GM19043 (cell line): ENCODE results near the gene HS3ST4.

Experiments used
- ATAC-seq: cut with Tn5 transposase; IDR thresholded peaks from one replicate; pipeline ENCODE4 v1.9.1; 2021; ENCODE audit warnings: low read depth; ENCODE audit not compliant: unreplicated experiment

The HS3ST4 gene

DNA sequence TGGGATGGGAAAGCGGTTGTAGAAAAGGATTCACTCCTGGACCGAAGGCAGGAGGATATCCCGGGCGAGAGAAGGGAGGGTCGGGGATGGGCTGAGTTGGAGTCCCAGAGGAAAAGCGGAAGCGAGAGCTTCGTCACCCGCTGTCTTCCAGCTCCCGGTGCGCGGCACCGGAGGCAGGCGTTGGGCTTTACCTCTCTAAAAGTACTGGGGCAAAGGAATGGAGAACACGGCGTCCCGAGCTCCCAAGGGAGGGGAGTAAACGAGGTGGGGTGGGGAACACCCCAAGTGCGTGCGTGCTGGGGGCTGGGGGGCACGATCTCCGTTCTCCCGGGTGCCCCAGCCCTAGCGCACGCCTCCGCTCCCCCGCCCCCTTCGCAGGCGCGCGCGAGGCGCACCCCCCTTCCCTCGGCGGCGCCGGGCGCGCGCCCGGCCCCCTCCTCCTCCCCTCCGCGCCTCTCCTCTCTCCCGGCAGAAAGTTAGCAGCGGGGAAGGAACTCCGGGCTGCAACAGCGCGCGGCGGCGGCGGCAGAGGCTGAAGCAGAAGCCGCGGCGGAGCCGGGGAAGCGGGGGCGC lies at the start of gene HS3ST4:
Gene HS3ST4 (plus strand): TSS at position 441 of the 573 bp plus-strand sequence.
- no peak for ATAC-seq

DNA sequence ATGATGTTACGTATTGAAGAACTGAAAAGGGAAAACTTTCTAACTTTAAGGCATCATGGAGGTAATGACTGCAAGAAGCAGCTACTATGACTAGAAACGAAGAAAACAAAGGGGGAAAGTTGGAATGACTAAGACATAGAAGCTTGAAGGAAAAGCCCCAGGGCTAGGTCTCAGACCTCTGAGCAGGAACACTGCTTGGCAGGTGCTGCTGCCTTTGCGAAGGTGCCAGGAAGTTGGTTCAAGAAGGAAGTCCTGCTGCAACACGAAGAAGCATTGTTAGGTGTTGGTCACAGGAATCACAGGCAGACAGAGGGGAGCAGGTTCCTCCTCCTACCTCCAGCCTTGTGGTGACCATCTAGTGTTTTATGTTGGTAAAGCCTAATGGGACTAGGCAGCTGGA lies 48.1 kb upstream of the HS3ST4 start:
- ATAC-seq: no peak

DNA sequence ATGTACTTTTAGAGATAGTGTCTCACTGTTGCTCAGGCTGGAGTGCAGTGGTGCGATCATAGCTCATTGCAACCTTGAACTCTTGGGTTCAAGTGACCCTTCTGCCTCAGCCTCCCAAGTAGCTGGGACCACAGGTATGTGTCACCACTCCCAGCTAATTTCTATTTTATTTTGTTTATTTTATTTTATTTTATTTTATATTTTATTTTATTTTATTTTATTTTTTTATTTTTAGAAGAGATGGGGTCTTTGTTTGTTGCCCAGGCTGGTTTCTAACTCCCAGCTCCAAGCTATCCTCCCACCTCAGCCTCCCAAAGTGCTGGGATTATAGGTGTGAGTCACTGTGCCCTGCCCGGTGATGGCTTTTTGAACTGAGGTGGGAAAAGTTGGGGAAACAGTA lies 35.1 kb upstream of the HS3ST4 start:
- ATAC-seq: no peak

DNA sequence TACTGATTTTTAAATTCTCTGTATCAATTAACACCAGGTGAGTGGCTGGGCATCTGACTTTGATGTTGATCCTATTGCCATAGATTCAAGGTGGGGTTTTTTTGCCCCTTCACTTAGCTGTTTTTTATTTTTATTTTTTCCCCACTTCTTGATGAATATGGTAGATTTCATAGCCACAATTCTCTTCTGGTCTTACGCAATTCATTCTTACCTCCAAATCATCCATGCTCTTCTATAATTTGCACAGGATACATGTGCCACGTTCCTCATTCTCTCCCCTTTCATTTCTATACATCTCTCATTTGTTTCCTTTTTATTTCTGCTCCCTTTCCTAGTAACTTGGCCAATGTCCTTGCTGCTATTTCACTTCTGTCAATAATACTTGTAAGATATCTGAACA lies 14.9 kb upstream of the HS3ST4 start:
- ATAC-seq: no peak

DNA sequence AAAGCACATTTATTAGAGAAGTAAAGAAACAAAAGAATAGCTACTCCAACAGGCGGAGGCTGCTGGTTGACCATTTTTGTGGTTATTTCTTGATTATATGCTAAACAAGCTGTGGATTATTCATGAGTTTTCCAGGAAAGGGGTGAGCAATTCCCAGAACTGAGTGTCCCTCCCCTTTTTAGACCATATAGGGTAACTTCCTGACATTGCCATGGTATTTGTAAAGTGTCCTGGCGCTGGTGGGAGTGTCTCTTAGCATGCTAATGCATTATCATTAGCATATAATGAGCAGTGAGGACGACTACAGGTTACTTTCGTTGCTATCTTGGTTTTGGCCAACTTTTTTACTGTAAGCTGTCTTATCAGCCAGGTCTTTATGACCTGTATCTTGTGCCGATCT lies 12.2 kb upstream of the HS3ST4 start:
- no peak for ATAC-seq

DNA sequence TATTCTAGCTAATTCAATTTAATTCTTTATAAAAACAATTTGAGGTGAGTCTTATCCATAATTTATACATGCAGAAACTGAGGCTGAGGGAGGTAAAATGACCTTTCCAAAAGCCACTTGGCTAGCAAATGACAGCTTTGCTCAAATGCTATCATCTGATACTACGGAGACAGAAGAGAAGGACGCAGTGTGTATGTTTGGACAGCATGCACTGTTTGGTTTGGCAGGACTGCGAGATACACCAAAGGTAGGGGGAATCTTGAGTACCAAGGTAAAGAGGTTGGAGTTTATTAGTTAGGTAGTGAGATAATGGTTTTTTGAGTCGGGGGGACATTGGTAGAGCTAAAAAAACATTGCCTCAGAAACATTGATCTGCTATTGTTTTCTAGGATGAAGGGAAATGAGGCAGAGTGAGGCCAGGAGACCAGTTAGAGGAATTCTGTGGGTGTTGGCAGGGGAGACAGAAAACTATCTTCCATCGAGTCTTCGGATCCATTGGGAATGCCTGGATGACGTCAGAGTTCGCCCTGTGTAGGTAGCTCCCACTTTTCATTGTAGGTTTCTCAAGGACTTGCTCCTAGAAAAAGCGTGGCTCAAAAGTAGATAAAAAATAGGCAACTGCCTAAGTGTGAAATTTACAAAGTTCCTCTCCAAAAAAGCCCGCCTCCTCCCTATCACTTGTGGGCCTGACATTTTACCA lies 2.5 kb upstream of the HS3ST4 start:
- no peak for ATAC-seq

DNA sequence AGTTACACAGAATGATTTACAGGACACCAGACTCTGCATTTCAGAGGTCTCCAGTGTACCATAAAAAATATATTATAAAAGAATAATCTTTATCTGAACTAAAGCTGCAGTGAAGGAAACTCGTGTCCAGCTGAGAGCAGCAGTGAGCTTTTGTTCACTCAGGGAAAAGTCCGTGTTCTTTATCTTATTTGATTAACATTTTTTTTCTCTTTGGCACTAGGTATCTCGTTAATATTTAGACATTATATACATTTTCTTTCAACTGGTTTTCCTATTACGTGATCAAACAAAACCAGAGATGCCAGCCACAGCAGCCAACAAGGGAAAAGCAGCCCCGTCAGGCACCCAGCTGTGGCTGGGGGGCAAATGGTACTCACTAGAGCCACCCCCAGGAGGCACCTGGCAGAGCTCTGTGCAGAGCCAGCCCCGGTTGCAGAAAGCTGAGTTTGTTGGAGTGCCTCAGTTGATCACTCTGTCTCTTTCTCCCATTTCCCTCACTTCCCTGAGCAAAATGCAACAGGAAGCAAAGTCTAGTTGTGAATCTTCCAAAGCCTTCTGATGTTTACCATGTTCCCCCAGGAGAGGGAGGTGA lies 1.1 kb upstream of the HS3ST4 start:
- ATAC-seq: no peak

DNA sequence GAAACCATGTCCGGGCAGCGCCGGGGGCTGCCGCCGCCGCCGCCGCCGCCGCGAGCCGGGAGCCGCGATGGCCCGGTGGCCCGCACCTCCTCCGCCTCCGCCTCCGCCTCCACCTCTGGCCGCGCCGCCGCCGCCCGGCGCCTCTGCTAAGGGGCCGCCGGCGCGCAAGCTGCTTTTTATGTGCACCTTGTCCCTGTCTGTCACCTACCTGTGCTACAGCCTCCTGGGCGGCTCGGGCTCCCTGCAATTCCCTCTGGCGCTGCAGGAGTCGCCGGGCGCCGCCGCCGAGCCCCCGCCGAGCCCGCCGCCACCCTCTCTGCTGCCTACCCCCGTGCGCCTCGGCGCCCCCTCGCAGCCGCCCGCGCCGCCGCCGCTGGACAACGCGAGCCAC lies 587 bp downstream of the HS3ST4 start:
- no peak for ATAC-seq

DNA sequence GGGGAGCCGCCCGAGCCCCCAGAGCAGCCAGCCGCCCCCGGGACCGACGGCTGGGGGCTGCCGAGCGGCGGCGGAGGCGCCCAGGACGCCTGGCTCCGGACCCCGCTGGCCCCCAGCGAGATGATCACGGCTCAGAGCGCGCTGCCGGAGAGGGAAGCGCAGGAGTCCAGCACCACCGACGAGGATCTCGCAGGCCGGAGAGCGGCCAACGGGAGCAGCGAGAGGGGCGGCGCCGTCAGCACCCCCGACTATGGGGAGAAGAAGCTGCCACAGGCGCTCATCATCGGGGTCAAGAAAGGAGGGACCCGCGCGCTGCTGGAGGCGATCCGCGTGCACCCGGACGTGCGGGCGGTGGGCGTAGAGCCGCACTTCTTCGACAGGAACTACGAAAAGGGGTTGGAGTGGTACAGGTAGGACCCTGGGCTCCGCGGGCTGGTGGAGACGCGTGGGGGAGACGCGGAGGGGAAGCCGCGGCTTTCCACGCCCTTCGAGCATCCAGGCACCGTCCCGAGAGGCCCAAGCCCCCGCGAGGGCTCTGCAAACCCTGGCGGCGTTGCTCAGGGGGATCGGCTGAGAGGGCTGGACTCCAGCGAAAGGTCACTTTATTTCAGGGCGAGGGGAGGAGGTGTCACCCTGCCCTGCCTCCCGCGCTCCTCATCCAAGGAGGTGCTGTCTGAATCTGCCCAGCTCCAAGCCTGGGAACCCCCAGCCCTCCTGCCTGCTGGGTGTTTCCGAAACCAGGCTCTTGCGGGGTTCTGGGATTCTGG lies 1.2 kb downstream of the HS3ST4 start:
- no peak for ATAC-seq

DNA sequence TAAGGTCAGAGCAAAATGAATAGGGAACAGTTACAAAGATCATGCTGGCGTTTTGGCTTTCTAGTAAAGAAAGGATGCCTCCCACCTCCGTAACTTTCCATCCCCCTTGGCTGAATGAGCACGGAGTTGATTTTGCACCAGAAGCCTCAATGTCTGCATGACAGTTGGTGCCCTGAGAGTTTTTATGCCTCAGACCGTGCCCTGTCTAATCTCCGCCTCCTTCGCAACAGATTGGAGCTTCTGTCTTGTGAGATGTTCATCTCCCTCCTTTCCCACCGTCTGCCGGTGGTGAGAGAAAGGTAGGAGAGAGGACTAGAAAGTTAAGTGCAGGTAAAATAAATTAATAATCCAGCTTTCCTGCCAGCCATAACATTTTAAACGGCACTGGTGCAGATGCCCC lies 1.9 kb downstream of the HS3ST4 start:
- no peak for ATAC-seq

DNA sequence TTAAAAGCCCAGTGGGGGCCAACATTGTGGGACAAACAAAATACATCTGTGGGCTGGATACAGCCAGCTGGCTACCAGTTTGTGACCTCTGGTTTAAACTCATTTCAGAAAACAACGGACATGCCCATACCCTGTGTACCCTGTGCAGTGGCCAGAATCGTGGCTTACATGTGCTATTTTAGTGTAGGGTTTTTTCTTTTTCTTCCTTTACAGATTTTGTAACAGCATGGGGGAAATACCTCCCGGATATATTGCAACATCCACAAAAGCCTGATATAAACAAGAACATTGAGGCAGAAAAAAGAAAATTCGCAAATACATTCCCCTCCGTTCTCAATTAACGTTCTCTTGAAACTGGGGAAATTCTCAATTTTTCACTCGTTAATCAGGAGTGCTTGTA lies 7.3 kb downstream of the HS3ST4 start:
- ATAC-seq: no peak

DNA sequence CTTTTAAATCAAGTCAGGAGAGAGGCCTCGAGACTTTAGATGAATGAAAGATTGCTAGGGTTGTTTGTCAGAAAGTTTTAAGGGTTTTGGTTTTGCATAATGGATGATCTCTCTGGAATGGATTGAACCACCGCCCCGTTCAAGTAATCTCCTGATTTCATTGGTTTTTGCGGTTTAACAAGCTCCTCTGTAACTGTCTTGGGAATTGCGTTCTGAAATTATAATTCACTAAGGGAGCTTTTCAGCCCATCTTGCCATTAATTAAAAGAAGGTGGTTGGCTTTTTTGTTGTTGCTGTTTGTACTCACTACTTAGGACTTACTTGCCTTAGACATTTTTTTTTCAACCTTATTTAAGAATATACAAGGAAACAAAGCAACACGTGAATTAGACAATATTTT lies 8.8 kb downstream of the HS3ST4 start:
- no peak for ATAC-seq

DNA sequence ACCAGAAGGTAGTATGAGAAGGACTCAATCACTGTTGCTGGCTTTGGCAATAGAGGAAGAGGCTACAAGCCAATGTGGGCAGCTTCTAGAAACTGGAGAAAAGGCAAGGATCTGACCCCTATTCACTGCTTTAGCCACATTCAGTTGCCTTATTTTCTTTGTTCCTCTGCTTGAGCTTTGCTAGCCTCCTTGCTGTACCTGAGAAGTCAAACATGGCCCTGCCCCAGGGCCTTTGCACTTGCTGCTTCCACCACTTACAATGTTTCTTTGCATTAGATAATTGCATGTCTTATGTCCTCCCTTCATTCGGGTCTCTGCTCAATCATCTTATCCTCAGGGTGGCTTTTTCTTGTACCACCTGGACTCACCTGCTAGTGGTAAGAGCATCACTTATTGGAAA lies 15.8 kb downstream of the HS3ST4 start:
- no peak for ATAC-seq

DNA sequence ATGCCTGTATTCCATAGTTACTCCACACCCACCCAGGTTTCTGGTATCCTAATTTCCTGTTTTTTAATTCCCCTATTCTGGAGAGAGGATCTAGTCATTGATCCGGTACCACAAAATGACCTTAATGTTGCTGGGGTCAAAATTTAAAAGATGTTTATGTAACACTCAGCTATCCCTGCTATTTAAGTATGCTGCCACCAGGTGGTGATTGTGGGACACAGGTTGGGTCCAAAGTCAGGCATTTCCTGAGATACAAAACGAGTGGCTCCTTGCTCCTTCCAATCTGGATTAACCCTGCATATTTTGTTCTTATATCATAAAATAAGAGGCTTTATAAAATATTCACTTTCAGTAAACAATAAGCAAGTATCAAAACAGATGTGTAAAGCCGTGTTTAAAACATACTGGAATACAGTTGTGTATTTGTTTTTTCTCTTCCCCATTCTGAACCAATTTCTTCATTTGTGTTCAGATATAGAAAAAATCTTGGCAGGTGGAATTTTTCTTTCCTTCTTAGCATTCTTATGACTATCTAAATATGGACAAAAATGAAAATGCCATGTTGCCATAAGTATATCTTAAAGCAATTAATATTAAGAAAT lies 16.3 kb downstream of the HS3ST4 start:
- no peak for ATAC-seq

DNA sequence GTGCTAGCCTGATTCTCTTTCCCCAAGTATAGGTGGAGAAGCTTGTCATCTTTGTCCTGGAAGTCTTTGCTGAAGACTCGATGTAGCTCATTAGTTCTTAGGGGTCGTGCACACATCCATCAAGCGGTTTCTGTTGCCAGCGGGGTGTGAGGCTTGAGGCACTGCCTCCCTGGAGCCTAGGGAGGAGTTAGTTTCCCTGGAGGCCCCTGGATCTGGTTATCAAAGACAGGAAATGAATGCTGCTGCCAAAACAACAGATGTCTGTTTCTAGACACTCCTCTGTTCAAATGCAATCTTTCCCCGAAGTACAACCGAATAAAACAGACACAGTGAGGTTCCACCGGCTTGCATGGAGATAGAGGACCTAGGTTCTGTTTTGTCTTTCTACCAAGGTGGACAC lies 17.5 kb downstream of the HS3ST4 start:
- no peak for ATAC-seq

DNA sequence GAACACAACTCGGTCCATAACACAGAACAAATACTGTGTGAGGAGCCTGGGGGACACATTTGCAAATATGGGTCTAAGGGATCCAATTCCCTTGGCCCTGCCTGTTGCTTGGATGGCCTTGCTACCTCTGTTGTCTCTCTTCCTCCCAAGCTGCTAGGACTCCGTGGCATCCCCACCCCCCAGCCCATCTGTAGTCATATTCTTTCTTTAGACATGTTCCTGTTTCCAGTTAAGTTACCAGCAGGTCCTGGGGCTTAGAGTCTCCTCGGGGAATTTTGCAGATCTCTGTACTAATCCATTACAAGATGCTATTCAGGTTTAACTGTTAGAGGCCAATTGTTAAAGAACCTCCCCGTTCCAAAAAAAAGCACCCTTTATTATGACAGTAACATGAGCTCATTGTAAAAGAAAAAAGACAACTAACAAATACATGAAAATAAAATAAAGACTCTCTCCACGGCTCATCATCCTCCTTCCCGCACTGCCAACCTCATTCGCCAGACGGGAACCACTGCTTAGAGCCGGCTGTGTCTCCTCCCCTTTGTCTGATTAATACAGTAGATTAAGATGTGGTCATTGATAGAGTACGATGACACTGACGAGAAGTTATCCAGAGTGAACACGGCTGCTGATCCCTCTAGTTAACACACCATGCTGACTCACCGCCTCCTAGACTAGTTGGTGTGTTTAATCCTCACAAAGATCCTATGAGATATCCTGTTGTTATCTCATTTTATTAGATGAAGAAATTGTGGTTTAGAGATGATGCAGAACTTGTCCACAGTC lies 22.2 kb downstream of the HS3ST4 start:
- ATAC-seq: no peak

DNA sequence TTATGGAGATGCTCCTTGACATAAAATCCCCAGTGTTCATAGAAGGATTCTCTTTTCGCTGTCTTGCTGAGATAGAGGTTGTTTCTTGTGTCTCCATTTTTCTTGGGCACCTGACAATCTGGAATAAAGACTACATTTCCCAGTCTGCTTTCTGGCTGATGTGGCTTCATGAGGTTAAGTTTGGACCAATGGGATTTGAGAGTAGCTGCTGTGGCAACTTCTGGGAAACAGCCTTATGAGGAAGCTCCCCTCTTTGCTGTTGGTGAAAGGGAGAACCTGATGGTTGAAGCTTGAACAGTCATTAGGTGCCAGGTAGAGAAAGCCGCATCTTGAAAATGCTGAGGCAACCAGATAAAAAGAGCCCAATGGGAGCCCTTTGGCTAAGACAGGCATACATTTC lies 24.4 kb downstream of the HS3ST4 start:
- ATAC-seq: no peak

DNA sequence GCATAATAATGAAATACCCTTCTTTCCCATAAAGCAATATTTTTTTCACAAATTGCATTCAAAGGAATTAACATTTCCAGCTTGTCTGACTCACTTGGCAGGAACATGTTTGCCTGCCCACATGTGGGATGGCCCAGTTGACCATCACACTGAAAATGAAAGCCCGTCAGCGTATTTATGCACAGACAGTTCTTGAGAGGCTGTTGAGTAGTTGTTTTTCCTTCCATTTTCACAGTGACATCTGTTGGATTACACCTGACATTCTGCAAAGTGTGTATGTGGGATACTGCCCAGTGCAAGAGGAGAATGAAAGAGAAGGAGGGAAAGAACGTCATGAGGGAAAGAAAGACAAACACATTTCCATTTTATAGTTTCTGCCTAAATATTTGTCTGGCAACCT lies 29.7 kb downstream of the HS3ST4 start:
- ATAC-seq: no peak

DNA sequence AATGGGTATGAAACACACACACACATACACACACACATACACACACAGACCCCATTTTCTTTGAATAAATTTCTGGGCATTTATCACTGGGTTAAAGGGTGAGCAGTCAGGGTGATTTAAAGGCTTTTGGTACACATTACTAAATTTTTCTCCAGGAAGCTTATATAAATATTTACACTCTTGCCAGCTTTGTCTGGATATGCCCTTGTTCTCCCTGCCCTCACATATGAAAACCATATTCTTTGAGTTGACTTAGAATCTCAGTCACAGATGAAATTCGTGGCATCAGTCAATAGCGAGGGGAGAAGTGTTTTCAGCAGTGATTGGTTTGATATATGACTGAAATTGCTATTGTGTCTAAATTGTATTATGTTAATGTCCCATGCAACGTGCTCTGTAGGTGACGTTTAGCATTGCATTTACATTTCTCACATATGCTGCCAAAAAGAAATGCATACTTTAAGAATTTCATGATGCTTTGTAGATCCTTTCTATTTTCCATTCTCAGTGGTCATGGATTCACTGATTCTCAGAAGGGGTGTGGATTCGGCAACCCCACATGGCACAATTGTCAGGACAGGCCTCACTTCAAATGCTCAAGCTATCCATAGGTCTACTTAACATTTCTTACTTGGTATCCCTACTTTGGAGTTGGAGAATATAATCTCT lies 34.8 kb downstream of the HS3ST4 start:
- no peak for ATAC-seq
